Measurements from ENCODE around the gene ST7. TPM values are rescaled to one million over a fixed set of nuclear protein-coding genes. Genes with fewer than 3 reads are reported as not detected.
A peak's percentile ranks its signal among the peaks of the same experiment; 100 is the strongest.

The ST7 gene
- total RNA-seq, 4 donors from 2014 or later, result 13.5 to 24.9 (median 18.6) TPM

DNA sequence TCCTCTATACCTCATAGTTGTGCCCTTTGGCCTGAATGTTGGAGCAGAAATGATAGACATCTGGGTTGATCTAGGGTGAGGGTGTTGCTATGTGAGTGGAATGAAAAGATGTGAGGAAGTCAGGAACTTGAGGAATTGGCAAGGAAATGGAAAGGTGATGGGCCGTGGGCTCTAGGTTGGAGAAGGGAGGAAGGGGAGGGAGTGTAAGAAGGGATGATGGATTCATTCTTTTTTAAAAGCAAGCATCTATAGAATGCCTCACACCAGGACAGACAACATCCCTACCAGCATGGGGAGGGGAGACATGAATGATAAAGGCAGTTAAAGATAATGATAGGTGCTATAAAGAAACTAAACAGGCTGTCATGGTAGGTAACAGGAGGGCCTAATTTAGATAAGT lies 201.4 kb downstream of the ST7 start:
- Histone ChIP-seq H3K9me3 (no peaks in the 10 kb centered on the region), H3K27ac (no peak overlapping the region), H3K4me3 (no peak overlapping the region), H3K36me3 (no peaks in the 10 kb centered on the region), H3K27me3 (no peaks in the 10 kb centered on the region), H3K4me1 (peaks cover 0 to 26% (median 14%) of the 10 kb centered on the region in 4 donors)
- no peak for TF ChIP-seq POLR2A (IDR thresholded peaks at IDR 0.05)
- TF ChIP-seq EP300 (IDR thresholded peaks at IDR 0.05), result no peak
- TF ChIP-seq, protein P1, sequence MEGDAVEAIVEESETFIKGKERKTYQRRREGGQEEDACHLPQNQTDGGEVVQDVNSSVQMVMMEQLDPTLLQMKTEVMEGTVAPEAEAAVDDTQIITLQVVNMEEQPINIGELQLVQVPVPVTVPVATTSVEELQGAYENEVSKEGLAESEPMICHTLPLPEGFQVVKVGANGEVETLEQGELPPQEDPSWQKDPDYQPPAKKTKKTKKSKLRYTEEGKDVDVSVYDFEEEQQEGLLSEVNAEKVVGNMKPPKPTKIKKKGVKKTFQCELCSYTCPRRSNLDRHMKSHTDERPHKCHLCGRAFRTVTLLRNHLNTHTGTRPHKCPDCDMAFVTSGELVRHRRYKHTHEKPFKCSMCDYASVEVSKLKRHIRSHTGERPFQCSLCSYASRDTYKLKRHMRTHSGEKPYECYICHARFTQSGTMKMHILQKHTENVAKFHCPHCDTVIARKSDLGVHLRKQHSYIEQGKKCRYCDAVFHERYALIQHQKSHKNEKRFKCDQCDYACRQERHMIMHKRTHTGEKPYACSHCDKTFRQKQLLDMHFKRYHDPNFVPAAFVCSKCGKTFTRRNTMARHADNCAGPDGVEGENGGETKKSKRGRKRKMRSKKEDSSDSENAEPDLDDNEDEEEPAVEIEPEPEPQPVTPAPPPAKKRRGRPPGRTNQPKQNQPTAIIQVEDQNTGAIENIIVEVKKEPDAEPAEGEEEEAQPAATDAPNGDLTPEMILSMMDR (IDR thresholded peaks at IDR 0.05), result no peak
- WGBS, 2 donors, result 86 to 87% methylated on average over 1 of the region's 1 CpG
- DNase-seq (ENCODE audit: low spot score in 2 of 2), result no peak

DNA sequence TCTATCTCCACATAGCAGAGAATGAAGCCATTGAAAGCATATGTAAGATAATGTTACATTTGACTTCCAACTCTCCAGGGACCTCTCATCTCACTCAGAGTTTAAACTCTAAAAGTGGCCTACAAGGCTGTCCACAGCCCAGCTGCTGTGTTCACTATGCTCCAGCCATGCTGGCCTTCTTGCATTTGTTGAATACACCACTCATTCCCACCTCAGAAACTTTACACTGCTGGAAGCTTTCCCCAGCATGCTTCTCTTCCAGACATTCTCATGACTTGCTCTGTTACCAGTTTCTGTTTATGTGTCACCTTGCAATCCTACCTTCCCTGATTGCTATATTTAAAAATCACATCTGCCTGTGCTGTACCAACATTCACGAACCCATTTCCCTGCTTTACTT lies 202.4 kb downstream of the ST7 start:
- WGBS, 2 donors, result 95 to 97% methylated on average over 1 of the region's 1 CpG
- H3K4me1 ChIP-seq, result peaks cover 0 to 26% (median 14%) of the 10 kb centered on the region in 4 donors
- no peak for DNase-seq (ENCODE audit: low spot score in 2 of 2)
- no peak overlapping the region for H3K4me3 ChIP-seq
- H3K36me3 ChIP-seq, result no peaks in the 10 kb centered on the region
- TF ChIP-seq, protein P1 (IDR thresholded peaks at IDR 0.05), result no peak
- no peak for TF ChIP-seq POLR2A (IDR thresholded peaks at IDR 0.05)
- TF ChIP-seq EP300 (IDR thresholded peaks at IDR 0.05), result no peak
- no peak overlapping the region for H3K27ac ChIP-seq
- no peaks in the 10 kb centered on the region for H3K9me3 ChIP-seq
- H3K27me3 ChIP-seq, result no peaks in the 10 kb centered on the region

DNA sequence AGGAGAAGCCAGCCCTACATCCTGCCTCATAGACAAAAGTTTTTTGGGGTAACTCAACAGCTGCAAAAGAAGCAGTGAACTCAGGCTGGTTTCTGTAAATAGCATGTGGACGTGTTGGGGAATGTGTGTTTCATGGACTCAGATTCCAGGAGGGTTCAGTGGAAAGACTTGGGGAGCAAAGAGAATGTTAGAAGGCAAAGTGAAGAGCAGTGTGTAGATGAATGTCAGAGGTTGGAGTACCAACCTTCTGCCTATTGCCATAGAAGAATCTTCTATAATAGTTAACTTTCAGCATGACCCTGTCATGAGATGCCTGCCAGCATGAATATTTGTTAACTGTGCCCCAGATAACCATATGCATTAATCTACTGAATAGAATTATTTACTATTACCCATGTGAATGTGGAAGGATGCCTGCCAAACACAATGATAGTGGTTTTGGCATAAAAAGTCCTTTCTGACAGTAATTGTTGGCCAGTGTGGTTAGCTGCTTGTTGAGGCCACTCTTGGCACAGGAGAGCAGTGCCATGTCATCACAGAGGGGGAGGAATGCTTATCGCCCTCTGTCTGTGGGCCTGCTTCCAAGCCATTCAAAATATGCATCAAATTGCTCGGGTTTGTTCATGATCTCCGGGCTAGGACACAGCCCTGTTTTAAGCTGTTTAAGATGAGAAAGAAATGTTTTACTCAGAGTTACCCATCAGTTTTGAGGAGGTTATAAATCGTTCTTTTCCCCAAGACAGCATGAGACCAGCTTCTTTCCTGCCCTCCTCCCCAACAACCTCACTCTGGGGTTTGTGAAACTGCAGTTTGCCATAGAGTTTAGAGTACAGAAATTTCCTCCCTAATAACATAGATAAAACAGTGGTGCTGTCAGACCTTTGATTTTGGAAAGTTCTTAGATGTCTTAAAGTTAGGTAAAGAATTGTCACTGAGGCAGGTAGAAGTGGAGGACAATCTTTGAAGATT lies 204.2 kb downstream of the ST7 start:
- peaks cover 0 to 26% (median 14%) of the 10 kb centered on the region in 4 donors for H3K4me1 ChIP-seq
- no peaks in the 10 kb centered on the region for H3K27me3 ChIP-seq
- TF ChIP-seq POLR2A (IDR thresholded peaks at IDR 0.05) (no peak), EP300 (IDR thresholded peaks at IDR 0.05) (no peak)
- TF ChIP-seq, protein P1 (IDR thresholded peaks at IDR 0.05), result peak in 3 of 5 experiments; percentile 14 to 26 (median 19)
- peak overlapping the region in 2 of 4 donors; percentile 57 to 67 for H3K27ac ChIP-seq
- 17 to 18% methylated on average over 5 of the region's 5 CpGs for WGBS, 2 donors
- no peak overlapping the region for H3K4me3 ChIP-seq
- no peaks in the 10 kb centered on the region for H3K9me3 ChIP-seq
- DNase-seq (ENCODE audit: low spot score in 2 of 2), result peak in 1 of 2 donors; percentile 32
- H3K36me3 ChIP-seq, result no peaks in the 10 kb centered on the region

DNA sequence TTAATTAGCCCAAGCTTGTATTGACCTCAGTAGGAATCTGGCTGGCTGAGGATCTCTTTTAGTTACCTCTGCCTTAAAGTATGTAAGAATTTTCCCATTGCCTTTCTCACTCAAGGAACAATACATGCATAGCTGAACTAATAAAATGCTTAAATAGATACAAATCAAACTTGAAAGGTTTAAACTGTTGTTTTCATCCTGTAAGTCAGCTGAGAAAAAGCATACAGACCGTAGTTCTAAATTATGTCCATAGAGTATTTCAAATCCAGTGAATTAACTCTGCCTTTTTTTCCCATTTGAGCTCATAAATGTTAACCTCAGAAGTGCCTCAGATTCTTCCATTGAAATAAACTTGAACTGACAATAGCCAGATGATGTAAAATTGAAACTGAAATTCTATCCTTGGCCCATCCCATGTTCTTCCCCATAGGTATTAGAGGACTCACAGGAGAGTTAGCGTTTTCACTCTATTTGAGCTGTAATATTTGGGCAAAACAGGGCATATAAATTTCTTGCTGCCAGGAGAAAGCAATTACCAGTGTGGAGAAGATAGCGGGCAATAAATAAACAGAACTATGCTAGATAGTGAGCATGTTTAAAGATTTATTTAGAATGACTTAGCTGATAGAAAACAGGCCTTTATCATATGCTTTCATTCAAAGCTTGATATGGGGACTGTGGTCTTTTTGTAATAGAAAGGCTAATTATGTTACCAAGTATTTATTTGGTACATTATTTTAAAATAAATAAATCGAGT lies 205.8 kb downstream of the ST7 start:
- TF ChIP-seq POLR2A (IDR thresholded peaks at IDR 0.05) (no peak), EP300 (IDR thresholded peaks at IDR 0.05) (no peak)
- TF ChIP-seq, protein P1 (IDR thresholded peaks at IDR 0.05), result no peak
- no peak for DNase-seq (ENCODE audit: low spot score in 2 of 2)
- no peaks in the 10 kb centered on the region for H3K27me3 ChIP-seq
- H3K36me3 ChIP-seq, result no peaks in the 10 kb centered on the region
- no peaks in the 10 kb centered on the region for H3K9me3 ChIP-seq
- peaks cover 0 to 26% (median 14%) of the 10 kb centered on the region in 4 donors for H3K4me1 ChIP-seq
- no peak overlapping the region for H3K4me3 ChIP-seq
- H3K27ac ChIP-seq, result peak overlapping the region in 2 of 4 donors; percentile 16 to 67
- WGBS, 2 donors, result 67 to 69% methylated on average over 4 of the region's 4 CpGs

Data from tibial nerve (tissue), 4 donors.